ENCODE measurements around the gene MAML2. TPM values are rescaled to one million over a fixed set of nuclear protein-coding genes. Genes with fewer than 3 reads are reported as not detected.
A peak's percentile ranks its signal among the peaks of the same experiment; 100 is the strongest.

MAML2 gene
- total RNA-seq, 4 donors from 2014 or later, result 19.0 to 36.4 (median 31.4) TPM

DNA sequence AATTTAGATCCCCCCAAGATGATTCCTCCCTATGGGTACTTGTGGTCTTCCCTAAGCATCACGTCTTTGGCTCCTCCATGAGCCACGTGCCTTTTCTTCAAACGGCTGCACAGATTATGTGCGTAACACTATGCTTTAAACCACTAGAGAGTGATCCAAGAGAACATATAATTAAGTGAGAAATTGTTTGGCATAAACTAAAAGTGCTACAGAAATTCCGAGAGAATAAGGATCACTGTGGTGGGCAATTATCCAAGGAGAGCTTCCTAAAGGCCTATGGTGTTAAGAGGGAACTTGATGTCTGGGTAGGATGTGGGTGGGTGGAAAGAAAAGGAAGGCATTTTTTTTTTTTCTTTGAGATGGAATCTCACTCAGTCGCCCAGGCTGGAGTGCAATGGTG, 110.9 kb downstream of the MAML2 start:
- peaks cover 14 to 17% of the 10 kb centered on the region in 2 donors for H3K4me1 ChIP-seq
- TF ChIP-seq, protein P1, sequence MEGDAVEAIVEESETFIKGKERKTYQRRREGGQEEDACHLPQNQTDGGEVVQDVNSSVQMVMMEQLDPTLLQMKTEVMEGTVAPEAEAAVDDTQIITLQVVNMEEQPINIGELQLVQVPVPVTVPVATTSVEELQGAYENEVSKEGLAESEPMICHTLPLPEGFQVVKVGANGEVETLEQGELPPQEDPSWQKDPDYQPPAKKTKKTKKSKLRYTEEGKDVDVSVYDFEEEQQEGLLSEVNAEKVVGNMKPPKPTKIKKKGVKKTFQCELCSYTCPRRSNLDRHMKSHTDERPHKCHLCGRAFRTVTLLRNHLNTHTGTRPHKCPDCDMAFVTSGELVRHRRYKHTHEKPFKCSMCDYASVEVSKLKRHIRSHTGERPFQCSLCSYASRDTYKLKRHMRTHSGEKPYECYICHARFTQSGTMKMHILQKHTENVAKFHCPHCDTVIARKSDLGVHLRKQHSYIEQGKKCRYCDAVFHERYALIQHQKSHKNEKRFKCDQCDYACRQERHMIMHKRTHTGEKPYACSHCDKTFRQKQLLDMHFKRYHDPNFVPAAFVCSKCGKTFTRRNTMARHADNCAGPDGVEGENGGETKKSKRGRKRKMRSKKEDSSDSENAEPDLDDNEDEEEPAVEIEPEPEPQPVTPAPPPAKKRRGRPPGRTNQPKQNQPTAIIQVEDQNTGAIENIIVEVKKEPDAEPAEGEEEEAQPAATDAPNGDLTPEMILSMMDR (IDR thresholded peaks at IDR 0.05), result no peak
- TF ChIP-seq POLR2A (IDR thresholded peaks at IDR 0.05), result no peak
- no peaks in the 10 kb centered on the region for H3K9me3 ChIP-seq
- 89 to 93% methylated on average over 6 of the region's 6 CpGs for WGBS, 2 donors
- H3K36me3 ChIP-seq, result no peaks in the 10 kb centered on the region
- no peak overlapping the region for H3K4me3 ChIP-seq (replicated peaks in 1 of 3)
- no peak for DNase-seq
- intact Hi-C loops (cut with DNase I), result no loop called here
- no peak overlapping the region for H3K27ac ChIP-seq
- H3K27me3 ChIP-seq, result no peaks in the 10 kb centered on the region

DNA sequence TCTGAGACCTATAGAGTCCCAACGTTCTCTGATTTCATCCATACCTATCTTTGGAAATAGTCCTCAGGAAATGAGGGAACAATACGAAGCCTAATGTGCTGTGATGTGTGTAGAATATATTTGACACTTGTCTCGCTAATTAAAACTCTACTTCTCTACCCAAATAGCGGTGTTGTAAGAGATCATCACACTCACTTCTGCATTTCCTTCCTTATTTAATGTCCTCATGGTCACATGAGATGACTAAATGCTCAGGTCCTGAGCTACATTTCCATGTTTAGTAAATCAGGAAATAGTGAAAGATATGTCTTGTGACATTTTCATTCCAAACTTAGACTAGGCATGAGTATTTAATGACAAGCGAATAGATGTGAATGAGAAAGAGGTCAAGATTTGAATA, 112.3 kb downstream of the MAML2 start:
- no peaks in the 10 kb centered on the region for H3K27me3 ChIP-seq
- no peak for DNase-seq
- no peaks in the 10 kb centered on the region for H3K9me3 ChIP-seq
- TF ChIP-seq POLR2A (IDR thresholded peaks at IDR 0.05), result no peak
- TF ChIP-seq, protein P1 (IDR thresholded peaks at IDR 0.05), result no peak
- H3K27ac ChIP-seq, result peak overlapping the region in 1 of 3 donors; percentile 21
- H3K4me1 ChIP-seq, result peaks cover 15 to 17% of the 10 kb centered on the region in 2 donors
- no peaks in the 10 kb centered on the region for H3K36me3 ChIP-seq
- 82 to 83% methylated on average over 5 of the region's 5 CpGs for WGBS, 2 donors
- H3K4me3 ChIP-seq (replicated peaks in 1 of 3), result no peak overlapping the region
- intact Hi-C loops (cut with DNase I), result no loop called here

DNA sequence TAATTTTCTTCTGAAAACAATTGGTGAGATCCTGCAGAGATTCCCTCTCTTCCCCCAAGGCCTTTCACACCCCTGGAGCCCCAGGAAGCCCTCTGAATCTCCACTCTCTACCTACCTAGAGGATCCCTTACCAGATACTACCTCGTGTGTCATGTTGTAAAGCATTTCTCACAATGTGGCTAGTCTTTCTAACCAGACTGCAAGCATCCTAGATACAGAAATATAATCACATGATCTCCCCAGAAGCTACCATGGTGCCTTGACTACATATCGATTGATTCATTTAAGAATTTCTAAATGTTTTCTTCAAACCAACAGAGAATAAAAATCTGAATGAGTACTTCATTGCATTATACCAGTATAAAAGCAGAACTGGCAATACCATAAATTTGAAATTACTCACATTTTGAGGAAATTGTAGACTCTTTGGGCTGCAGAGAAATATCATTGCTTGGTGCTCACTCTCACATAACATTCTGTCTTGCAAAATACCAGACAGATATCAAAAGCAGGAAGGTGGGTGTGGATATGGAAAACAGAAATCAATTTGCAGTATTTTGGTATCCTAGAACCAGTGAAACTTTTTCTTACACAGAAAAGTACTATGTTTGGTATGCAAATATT, 113.5 kb downstream of the MAML2 start:
- H3K4me1 ChIP-seq, result peaks cover 15 to 17% of the 10 kb centered on the region in 2 donors
- H3K27me3 ChIP-seq, result no peaks in the 10 kb centered on the region
- intact Hi-C loops (cut with DNase I), result no loop called here
- DNase-seq, result no peak
- H3K36me3 ChIP-seq, result no peaks in the 10 kb centered on the region
- no peaks in the 10 kb centered on the region for H3K9me3 ChIP-seq
- H3K27ac ChIP-seq, result peak overlapping the region in 2 of 3 donors; percentile 37 to 73
- TF ChIP-seq, protein P1 (IDR thresholded peaks at IDR 0.05), result no peak
- TF ChIP-seq POLR2A (IDR thresholded peaks at IDR 0.05), result no peak
- 82 to 87% methylated on average over 2 of the region's 2 CpGs for WGBS, 2 donors
- no peak overlapping the region for H3K4me3 ChIP-seq (replicated peaks in 1 of 3)

DNA sequence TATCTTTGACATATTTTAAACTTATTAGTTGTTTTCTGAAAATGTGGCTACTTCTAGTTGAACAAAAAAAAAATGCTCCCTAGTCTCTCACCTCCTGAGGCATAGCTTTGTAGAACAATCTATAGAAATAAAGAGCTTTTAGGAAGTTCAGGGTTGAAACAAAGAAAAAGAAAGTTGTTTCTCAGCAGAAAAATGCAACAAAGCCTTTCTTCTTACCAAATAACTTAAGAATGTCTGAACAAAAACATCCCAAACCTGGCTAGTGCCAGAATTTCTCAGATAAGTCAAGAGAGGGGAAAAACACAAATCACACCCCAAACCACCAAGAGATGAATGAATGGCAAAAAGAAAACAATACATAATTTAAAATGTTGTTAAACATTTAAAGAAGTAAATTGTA, 114.1 kb downstream of the MAML2 start:
- intact Hi-C loops (cut with DNase I), result no loop called here
- H3K36me3 ChIP-seq, result no peaks in the 10 kb centered on the region
- H3K9me3 ChIP-seq, result no peaks in the 10 kb centered on the region
- peaks cover 15 to 17% of the 10 kb centered on the region in 2 donors for H3K4me1 ChIP-seq
- no peak overlapping the region for H3K4me3 ChIP-seq (replicated peaks in 1 of 3)
- no peaks in the 10 kb centered on the region for H3K27me3 ChIP-seq
- TF ChIP-seq, protein P1 (IDR thresholded peaks at IDR 0.05), result no peak
- TF ChIP-seq POLR2A (IDR thresholded peaks at IDR 0.05), result no peak
- H3K27ac ChIP-seq, result peak overlapping the region in 2 of 3 donors; percentile 37 to 73
- no peak for DNase-seq

DNA sequence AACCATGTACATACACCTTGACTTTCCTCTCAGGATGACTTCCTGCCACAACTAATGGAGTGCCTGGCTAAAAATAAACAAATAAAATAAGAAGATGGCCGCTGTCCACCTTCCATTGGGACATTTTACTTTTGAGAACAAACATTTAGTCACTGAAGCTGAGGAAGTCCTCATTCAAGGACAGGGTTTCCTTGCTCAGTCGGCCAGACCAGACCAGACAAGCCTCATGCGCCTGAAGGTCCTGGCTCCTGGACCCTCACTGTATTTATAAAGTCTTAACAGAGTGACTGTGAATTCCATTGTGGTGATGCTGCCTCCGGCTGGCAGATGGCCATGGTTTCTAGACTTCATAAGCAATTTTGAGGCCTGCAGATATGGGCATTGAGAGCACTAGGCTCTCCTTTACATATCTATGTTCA, 114.5 kb downstream of the MAML2 start:
- intact Hi-C loops (cut with DNase I), result no loop called here
- peak; percentile 21 to 37 for DNase-seq
- Histone ChIP-seq H3K4me1 (peaks cover 15 to 17% of the 10 kb centered on the region in 2 donors), H3K27ac (peak overlapping the region in 2 of 3 donors; percentile 37 to 73), H3K27me3 (no peaks in the 10 kb centered on the region), H3K9me3 (no peaks in the 10 kb centered on the region), H3K36me3 (no peaks in the 10 kb centered on the region), H3K4me3 (replicated peaks in 1 of 3) (no peak overlapping the region)
- 65 to 70% methylated on average over 4 of the region's 4 CpGs for WGBS, 2 donors
- TF ChIP-seq, protein P1 (IDR thresholded peaks at IDR 0.05), result no peak
- no peak for TF ChIP-seq POLR2A (IDR thresholded peaks at IDR 0.05)
